PC-9 (cell line): Measurements from ENCODE around the gene C19orf44. TPM values are rescaled to one million over a fixed set of nuclear protein-coding genes. Genes with fewer than 3 reads are reported as not detected.
"Not testable (repeated sequence)": the region's sequence is repeated elsewhere in the genome, so short reads cannot be mapped to it uniquely, and the experiment has no call there.

Experiments
- BruUV-seq: library from RNA; stranded (reverse); fragments of 400-500 nt; replicated peaks from 2 replicates; lab custom pipeline; 2021; lab: Mats Ljungman, UMichigan
- CTCF ChIA-PET: fragments of 300-600 bp; sonication (Branson Sonifier 250); formaldehyde crosslinking; loops from one replicate; lab custom pipeline; 2022; ENCODE audit warnings: antibody characterized with exemption; lab: Charles Lee
- POLR2A ChIA-PET: fragments of 300-600 bp; sonication (Branson Sonifier 250); formaldehyde crosslinking; loops from one replicate; lab custom pipeline; 2022; ENCODE audit warnings: antibody characterized with exemption; ENCODE audit not compliant: unreplicated experiment; lab: Charles Lee
- DNase-seq, 2 experiments: peaks; one replicate each; pipeline versions ENCODE4 v3.0.0 to v3.0.0-alpha.2; 2015 to 2022; ENCODE audit warnings: mixed read lengths in 1 of 2
- H2AFZ ChIP-seq: fragments of 200-600 bp; sonication (generic); 2 replicates; pipeline ENCODE4 v1.8.1; 2017; ENCODE audit warnings: antibody characterized with exemption
- H3F3A ChIP-seq: fragments of 200-600 bp; sonication (generic); 2 replicates; pipeline ENCODE4 v1.8.1; 2017; ENCODE audit warnings: antibody characterized with exemption, mild to moderate bottlenecking, low read depth; ENCODE audit not compliant: insufficient read depth
- H3K27ac ChIP-seq: fragments of 200-600 bp; sonication (generic); 2 replicates; pipeline ENCODE4 v1.6.1; 2016; ENCODE audit warnings: mixed run types
- H3K27me3 ChIP-seq: fragments of 200-600 bp; sonication (generic); 2 replicates; pipeline ENCODE4 v1.6.1; 2016; ENCODE audit warnings: low read depth, mixed run types; ENCODE audit not compliant: insufficient read depth
- H3K36me3 ChIP-seq: fragments of 200-600 bp; sonication (generic); 2 replicates; pipeline ENCODE4 v1.6.1; 2016; ENCODE audit warnings: low read depth, mixed run types
- H3K4me1 ChIP-seq: fragments of 200-600 bp; sonication (generic); replicated peaks from 2 replicates; pipeline ENCODE4 v1.6.1; 2016; ENCODE audit warnings: mixed run types; ENCODE audit not compliant: insufficient read depth
- H3K4me2 ChIP-seq: fragments of 200-600 bp; sonication (generic); 2 replicates; pipeline ENCODE4 v1.6.1; 2017; ENCODE audit warnings: mixed run types
- H3K4me3 ChIP-seq: fragments of 200-600 bp; sonication (generic); 2 replicates; pipeline ENCODE4 v1.6.1; 2016; ENCODE audit warnings: mixed run types
- H3K79me2 ChIP-seq: fragments of 200-600 bp; sonication (generic); 2 replicates; pipeline ENCODE4 v1.6.1; 2017; ENCODE audit warnings: low read depth, mixed run types
- H3K9me2 ChIP-seq: fragments of 200-600 bp; sonication (generic); 2 replicates; pipeline ENCODE4 v1.8.1; 2017; ENCODE audit warnings: mild to moderate bottlenecking; ENCODE audit not compliant: insufficient read depth
- H3K9me3 ChIP-seq: fragments of 200-600 bp; sonication (generic); 2 replicates; pipeline ENCODE4 v1.8.1; 2016; ENCODE audit warnings: low read depth; ENCODE audit not compliant: insufficient read depth
- H4K20me1 ChIP-seq: fragments of 200-600 bp; sonication (generic); 2 replicates; pipeline ENCODE4 v1.8.1; 2017; ENCODE audit not compliant: insufficient read depth
- CTCF ChIP-seq: fragments of 200-600 bp; sonication (generic); conservative IDR thresholded peaks from 2 replicates; pipeline ENCODE4 v1.6.1; 2017; ENCODE audit warnings: mixed run types, antibody characterized with exemption, mild to moderate bottlenecking, moderate library complexity
- EZH2 ChIP-seq: fragments of 200-600 bp; sonication (generic); IDR thresholded peaks from 2 replicates; pipeline ENCODE4 v1.8.0; 2017; ENCODE audit warnings: antibody characterized with exemption, low read depth
- intact Hi-C: fragments of 100-400 bp; cut with micrococcal nuclease; formaldehyde crosslinking; loops from one replicate; pipeline ENCODE4 v1.10.0; 2022; ENCODE audit not compliant: unreplicated experiment
- total RNA-seq: library from RNA; stranded (reverse); gene quantifications from 2 replicates; pipeline ENCODE4 v1.2.3, GENCODE V29; 2021

C19orf44 gene
- total RNA-seq, 1 experiment from 2014 or later = 6.7 TPM

- CTCF ChIA-PET = interaction anchor here (0.7 kb wide), 1 partner anchor 21 kb away, joined by 4 read pairs; no protein-coding TSS in a partner anchor
- H3K36me3 ChIP-seq = 0 out of 2 replicates have a peak, but pooled peaks cover 6% of the 10 kb centered on the region
- POLR2A ChIA-PET = interaction anchor here (0.9 kb wide), 1 partner anchor 16 kb away, joined by 6 read pairs; no protein-coding TSS in a partner anchor
- peaks cover 25% of the 10 kb centered on the region for H3F3A ChIP-seq
- peak overlapping the region; percentile 39 for H3K4me2 ChIP-seq
- H4K20me1 ChIP-seq = peaks cover 82% of the 10 kb centered on the region
- BruUV-seq = no TSS peak
- no peaks in the 10 kb centered on the region for H3K27me3 ChIP-seq
- no peak overlapping the region for H3K4me3 ChIP-seq
- peak in 1 of 2 experiments; percentile 6 for DNase-seq
- no peak overlapping the region for H3K27ac ChIP-seq
- H3K4me1 ChIP-seq = peaks cover 26% of the 10 kb centered on the region
- H3K9me2 ChIP-seq = no peaks in the 10 kb centered on the region
- H2AFZ ChIP-seq = no peak overlapping the region
- TF ChIP-seq EZH2 = no peak
- no peak for TF ChIP-seq CTCF
- intact Hi-C loops = loop anchor here (5.0 kb wide), 1 partner anchor 34 kb away; the partner anchor contains the start of genes C19orf44 and CALR3
- H3K79me2 ChIP-seq = peaks cover 99% of the 10 kb centered on the region
- no peaks in the 10 kb centered on the region for H3K9me3 ChIP-seq
Measured at GRCh38 chr19:16463341-16463990, 32.7 kb upstream of the C19orf44 start.

- no TSS peak for BruUV-seq
- TF ChIP-seq CTCF (no peak), EZH2 (no peak)
- Histone ChIP-seq H3K4me3 (no peak overlapping the region), H2AFZ (no peak overlapping the region), H3K9me3 (no peaks in the 10 kb centered on the region), H3K9me2 (no peaks in the 10 kb centered on the region), H3K36me3 (0 out of 2 replicates have a peak, but pooled peaks cover 6% of the 10 kb centered on the region), H3K27ac (no peak overlapping the region), H3K4me2 (peak overlapping the region; percentile 39), H3K79me2 (peaks cover 99% of the 10 kb centered on the region), H4K20me1 (peaks cover 80% of the 10 kb centered on the region), H3K27me3 (no peaks in the 10 kb centered on the region), H3K4me1 (peaks cover 26% of the 10 kb centered on the region), H3F3A (peaks cover 25% of the 10 kb centered on the region)
- intact Hi-C loops = loop anchor here (5.0 kb wide), 1 partner anchor 33 kb away; the partner anchor contains the start of genes C19orf44 and CALR3
- DNase-seq = peak; percentile 62 to 84
- POLR2A ChIA-PET = no interaction called here
- CTCF ChIA-PET = no interaction called here
Measured at GRCh38 chr19:16463991-16464575, 32.1 kb upstream of the C19orf44 start.

GRCh38 chr19:16465239-16465638, 31.0 kb upstream of the C19orf44 start:
- Histone ChIP-seq H3F3A (peaks cover 25% of the 10 kb centered on the region), H3K4me2 (no peak overlapping the region), H3K27me3 (no peaks in the 10 kb centered on the region), H3K27ac (no peak overlapping the region), H3K36me3 (0 out of 2 replicates have a peak, but pooled peaks cover 6% of the 10 kb centered on the region), H3K79me2 (peaks cover 99% of the 10 kb centered on the region), H4K20me1 (peaks cover 79% of the 10 kb centered on the region), H3K4me1 (peaks cover 35% of the 10 kb centered on the region), H3K9me2 (no peaks in the 10 kb centered on the region), H3K4me3 (no peak overlapping the region), H2AFZ (no peak overlapping the region), H3K9me3 (no peaks in the 10 kb centered on the region)
- DNase-seq = no peak
- TF ChIP-seq EZH2 (no peak), CTCF (no peak)
- ChIA-PET CTCF (no interaction called here), POLR2A (no interaction called here)
- intact Hi-C loops = no loop called here
- no TSS peak for BruUV-seq

- peaks cover 70% of the 10 kb centered on the region for H4K20me1 ChIP-seq
- DNase-seq, H3K4me3 ChIP-seq, H3K36me3 ChIP-seq, intact Hi-C loops, H3K4me2 ChIP-seq, H3K27me3 ChIP-seq, POLR2A ChIA-PET, H2AFZ ChIP-seq, BruUV-seq, H3K27ac ChIP-seq, H3K9me2 ChIP-seq, H3K9me3 ChIP-seq, CTCF ChIA-PET: not testable (repeated sequence)
- H3F3A ChIP-seq = peaks cover 25% of the 10 kb centered on the region
- H3K4me1 ChIP-seq = peaks cover 42% of the 10 kb centered on the region
- H3K79me2 ChIP-seq = peaks cover 96% of the 10 kb centered on the region
Measured at GRCh38 chr19:16466802-16467427, 29.3 kb upstream of the C19orf44 start.
